ENCODE measurements around the gene SBK1.
"Not testable (repeated sequence)": the region's sequence is repeated elsewhere in the genome, so short reads cannot be mapped to it uniquely, and the experiment has no call there.

The SBK1 gene

DNA sequence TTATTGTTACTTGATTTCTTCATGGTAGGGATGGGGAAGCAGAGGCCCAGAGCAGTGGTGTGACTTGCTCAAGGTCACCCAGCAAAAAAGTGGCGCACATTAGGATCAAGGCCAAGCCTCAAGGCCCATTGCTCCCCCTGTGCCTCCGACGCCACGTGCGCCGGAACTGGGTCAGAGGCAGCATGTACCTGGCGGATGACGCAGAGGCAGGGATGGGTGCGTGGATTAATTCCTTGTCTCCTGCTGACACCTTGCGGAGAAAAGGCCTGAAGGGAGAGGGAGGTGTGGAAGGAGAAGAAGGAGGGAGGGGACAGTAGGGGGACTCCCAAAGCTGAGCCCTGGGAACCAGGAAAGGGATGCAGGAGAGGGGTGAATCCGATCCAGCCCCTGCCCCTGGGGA, 18.5 kb downstream of the SBK1 start:
- DNase-seq, result no peak

DNA sequence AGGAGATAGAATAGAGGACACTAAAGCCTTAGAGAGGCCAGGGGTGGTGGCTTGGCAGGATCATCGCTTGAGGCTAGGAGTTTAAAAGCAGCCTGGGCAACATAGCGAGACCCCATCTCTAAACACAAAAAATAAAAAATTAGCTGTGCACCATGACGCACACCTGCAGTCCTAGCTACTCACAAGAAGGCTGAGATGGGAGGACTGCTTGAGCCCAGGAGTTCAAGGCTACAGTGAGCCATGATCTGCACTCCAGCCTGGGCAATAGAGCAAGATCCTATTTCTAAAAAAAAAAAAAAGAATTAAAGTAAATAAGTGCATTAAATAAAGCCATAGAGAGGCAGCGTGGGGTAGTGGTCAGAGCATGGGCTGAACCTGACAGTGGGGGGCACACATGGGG, 19.1 kb downstream of the SBK1 start:
- no peak for DNase-seq

DNA sequence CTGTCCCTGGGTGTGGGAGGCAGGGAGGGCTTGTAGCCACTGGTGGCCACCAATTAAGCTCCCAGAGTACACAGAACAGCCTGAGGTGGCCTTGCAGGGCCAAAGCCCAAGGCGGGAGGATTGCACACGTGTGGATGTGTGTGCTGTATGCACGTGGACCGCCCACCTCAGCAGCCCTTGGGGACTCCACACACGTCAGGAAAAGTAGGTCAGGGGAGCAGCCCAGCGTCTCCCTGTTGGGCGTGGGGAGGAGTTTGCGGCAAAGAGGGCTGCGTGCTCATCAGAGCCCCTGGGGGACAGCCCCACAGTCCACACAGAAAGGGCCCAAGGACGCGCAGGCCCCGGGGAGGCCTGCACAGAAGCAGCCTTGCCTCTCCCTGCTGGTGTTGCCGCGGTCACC, 19.6 kb downstream of the SBK1 start:
- peak; percentile 52 for DNase-seq

DNA sequence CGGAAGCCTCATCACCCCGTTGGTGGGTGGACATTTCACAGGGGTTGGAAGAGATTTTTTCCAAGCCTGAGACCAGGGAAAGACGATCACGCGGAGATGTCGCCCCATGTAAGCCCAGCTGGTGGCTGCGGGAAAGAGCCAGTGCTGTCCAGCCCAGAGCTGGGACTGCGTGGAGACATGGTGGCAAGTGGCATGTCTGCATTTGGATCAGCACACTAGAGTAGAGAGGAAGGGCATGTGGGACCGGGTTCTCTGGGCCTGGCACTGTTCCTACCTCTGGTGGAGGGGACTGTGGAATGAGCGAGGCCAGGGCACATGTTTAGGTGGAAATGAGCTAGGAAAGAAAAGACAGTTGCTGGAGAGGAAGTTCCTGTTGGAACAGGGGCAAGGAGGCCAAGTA, 20.0 kb downstream of the SBK1 start:
- DNase-seq, result no peak

DNA sequence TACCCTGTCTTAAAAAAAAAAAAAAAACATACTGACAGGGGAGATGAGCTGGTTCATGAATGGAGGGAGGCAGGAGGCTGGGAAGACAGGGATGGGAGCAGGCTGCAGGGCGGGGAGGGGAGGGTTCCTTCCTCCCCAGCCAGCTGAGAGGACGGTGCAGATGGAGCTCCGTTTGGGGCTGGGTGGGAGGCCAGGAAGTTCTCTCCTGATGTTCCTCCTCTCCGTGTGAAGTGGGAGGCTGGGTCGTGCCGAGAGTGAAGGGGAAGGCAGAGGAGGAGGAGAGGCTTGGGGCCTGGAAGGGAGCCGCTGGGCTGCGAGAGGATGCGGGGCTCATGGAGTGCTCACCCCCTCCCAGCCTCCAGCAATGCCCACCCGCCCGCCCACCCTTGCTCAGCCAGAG, 21.3 kb downstream of the SBK1 start:
- DNase-seq, result no peak

DNA sequence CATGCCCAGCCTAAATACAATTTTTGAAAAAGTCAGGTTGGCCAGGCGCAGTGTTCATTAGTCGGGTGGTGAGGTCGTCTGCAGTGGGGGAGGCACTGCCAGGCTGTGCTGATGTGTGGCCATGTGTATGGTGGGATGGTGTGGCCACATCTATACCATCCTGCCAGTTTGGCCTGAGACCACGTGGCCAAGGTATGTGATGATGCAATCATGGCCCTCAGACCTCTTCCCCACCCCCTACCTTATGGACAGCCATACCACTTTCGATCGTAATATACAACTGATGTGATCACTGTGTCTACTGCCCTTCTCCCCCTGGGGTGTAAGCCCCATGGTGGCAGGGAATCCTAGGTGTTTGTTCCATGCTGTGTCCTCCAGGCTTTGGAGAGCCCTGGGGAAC, 23.7 kb downstream of the SBK1 start:
- DNase-seq, result no peak

DNA sequence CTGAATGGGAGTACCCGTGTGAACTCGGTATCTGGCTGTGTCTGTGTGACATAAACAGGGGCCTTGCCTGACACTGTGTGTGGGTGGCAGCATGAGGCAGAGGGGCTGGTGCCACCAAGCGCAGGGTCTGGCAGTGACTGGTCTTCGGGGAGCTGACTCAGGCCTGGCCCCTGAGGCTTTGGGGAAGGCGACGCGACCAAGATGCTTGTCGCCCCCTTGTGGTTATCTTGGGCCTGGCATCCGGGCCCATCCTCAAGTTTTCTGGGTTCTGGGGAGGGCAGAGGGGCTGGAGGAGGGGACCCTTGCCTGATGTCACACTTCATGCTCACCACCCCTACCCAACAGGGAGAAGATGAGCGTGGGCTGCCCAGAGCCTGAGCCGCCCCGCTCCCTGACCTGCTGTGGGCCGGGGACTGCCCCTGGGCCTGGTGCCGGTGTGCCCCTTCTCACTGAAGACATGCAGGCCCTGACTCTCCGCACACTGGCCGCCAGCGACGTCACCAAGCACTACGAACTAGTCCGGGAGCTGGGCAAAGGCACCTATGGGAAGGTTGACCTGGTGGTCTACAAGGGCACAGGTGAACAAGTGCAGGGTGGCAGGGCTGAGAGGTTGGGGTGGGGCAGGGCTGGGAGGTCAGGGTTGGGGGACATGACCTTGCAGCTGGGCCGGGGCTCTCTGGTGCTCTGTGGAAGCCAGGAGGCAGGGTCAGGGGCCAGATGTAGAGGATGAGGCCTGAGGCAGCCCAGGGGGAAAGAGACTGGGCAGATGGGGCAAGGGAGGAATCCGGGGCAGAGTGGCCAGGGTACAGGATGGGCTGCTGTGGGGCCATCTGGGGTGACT, 24.9 kb downstream of the SBK1 start:
- peak; percentile 77 for DNase-seq

DNA sequence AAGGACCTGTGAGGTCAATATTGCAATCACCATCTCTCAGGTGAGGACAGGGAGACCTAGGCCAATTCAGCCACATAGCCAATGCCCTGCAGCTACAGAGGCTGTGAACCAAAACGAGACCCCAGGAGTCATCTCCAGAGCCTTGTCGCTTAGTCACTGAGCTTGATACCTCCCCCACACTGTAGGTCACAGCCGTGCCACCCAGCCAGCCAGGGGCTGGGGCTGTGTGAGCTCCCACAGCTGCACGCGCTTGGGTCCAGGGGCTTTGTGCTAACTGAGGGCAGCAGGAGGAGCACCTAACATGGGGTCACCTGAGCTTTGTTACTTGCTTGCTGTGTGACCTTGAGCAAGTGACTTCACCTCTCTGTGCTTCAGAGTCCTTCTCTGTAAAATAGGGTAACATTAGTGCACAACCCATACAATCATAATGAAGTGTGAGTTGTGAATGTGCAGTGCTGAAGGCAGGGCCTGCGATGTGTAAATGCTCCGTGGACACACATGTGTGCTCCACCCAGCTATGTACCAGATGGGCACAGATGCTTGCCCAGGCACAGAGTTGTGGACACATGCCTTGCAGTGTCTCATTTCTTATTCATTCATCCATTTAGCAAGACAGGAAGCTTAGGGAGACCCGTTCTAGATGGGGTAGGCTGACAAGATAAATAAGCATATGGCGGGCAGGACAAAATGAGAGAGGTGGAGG, 25.9 kb downstream of the SBK1 start:
- DNase-seq, result no peak

DNA sequence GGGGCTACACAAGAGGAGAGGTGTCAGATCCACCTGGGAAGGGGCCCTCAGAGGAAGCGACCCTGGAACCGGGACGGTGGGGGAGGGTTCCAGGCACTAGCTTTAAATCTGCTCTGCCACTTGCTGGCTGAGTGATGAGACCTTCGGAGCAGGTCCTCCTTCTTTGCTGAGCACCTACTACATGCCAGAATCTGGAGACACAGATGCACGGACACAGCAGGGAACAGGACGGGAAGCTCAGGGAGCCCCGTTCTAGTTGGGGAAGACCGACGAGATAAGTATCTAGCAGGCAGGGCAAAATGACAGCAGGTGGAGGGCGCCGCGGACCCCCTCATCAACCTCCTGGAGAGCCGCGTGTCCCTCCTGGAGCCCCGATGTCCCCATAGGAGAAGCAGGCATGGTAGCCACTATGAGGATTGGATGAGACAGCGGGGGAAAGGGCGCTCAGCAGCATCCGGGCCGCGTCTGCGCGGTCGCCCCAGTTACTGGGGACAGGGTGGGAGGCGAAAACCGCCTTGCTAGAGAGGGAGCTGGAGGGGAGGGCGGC, 27.2 kb downstream of the SBK1 start:
- DNase-seq, result no peak

DNA sequence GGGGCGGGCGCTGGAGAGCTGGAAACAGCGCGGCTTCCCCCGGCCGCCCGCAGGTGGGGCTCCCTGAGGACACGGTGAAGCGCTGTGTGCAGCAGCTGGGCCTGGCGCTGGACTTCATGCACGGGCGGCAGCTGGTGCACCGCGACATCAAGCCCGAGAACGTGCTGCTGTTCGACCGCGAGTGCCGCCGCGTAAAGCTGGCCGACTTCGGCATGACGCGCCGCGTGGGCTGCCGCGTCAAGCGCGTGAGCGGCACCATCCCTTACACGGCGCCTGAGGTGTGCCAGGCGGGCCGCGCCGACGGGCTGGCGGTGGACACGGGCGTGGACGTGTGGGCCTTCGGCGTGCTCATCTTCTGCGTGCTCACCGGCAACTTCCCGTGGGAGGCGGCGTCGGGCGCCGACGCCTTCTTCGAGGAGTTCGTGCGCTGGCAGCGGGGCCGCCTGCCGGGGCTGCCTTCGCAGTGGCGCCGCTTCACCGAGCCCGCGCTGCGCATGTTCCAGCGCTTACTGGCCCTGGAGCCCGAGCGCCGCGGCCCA, 27.8 kb downstream of the SBK1 start:
- DNase-seq, result no peak

DNA sequence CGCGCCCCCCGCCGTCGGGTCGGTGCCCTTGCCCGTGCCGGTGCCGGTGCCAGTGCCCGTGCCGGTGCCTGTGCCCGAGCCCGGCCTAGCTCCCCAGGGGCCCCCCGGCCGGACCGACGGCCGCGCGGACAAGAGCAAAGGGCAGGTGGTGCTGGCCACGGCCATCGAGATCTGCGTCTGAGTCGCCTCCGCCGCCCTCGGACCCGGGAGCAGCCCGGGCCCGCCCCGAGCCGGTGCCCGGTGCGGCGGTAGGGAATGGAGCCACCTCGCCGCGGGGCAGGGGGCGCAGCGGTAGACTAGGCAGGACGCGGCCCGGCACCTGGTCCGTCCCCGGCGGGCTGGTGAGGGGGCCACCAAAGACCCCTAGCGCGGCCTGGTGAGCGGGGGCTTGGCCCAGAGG, 28.4 kb downstream of the SBK1 start:
- DNase-seq, result no peak

DNA sequence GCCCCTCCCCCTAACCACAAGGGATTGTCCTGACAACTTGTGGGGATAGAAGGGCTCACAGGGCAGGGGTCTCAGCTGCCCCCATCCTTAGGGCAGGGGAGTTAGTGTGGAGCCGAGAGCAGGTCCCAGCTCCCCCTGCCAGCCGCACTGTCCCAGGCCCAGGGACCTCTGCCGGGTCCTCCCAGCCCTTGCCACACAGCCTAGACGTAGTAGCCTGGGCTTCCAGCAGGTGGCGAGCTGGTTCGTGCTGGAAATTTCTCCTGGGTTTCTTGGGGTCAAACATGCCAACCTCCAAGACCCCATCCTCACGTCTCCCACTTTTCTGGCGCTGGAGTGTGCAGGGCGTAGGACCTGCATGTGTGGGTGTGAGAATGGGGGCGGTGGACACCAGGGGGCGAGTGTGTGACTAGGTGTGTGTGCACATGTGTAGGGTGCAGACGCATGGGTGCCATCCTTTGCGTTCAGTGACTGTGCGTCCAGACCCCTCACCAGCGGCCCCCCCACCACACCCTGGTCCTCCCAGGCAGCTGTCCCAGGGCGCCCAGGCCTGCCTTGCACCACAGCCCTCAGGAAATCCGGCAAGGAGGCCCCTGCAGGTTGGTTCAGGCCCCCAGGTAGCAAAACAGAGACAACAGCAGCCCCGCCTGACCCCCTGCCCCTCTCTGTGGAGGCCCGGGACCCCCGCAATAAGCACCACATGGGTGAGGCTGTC, 29.5 kb downstream of the SBK1 start:
- DNase-seq, result peak; percentile 54

DNA sequence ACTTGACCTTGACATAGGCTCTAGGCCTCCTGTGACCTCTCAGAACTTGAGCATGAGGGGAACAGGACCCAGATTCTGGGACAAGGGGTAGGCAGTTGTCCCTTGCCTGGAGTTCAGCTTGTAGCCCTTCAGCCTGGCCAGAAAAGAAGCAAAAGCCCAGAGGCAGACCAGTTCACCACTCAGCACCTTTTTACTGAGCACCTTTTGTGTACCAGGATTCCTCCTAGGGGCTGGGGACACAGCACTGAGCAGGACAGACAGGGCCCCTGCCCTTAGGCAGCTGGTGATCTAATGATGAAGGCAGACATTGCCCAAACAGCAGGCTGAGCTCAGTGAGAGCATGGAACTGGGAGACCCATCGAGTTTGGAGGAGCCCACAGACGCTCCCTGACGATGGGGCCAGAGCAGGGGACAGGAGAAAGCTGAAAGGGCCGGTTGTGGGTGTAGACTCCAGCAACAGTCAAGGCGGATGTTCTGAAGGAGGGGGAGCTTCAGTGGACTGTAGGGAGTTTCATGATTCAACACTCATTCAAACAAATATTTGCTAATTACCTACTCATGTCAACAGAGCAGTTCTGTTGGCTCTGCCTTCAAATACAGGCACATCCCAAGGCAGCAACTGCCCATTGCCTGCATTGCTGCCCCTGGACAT, 32.0 kb downstream of the SBK1 start:
- no peak for DNase-seq

DNA sequence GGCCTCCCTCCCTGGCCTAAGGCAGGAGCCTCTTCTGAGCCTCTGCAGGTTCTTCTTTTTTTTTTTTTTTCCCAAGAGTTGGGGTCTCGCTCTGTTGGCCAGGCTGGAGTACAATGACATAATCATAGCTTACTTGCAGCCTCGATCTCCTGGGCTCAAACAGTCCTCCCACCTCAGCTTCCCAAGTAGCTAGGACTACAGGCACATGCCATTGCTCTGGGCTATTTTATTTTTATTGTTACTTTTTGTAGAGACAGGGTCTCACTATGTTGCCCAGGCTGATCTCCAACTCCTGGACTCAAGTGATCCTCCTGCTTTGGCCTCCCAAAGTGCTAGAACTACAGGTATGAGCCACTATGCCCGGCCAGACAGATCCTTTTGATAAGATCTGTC, 32.6 kb downstream of the SBK1 start:
- DNase-seq, result no peak

DNA sequence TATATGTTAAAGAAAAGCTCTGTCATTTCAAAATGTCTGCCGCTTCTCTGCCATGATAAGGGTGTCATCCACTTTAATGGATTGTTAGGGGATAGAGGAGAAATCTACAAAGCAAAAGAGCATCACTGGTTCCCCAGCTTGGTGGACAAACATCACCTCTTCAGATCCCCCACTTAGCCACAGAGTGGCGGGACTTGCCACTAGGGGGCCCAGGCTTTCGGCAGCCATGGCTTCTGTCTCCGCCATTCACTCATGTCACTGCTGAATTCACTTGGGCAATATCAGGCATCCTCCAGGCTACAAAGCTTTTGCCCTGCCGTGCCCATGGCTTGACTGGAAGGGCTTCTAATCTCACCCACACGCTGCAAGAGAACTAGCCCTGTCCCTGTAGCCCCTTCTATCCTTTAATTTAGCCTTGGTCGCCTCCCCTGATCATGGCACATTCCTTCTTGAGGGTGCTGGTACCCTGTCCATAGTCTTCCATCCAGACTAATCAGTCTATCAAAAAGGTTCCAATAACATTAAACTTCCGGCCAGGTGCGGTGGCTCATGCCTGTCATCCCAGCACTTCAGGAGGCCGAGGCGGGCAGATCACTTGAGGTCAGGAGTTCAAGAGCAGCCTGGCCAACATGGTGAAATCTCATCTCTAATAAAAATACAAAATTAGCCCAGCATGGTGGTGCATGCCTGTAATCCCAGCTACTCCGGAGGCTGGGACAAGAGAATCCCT, 34.7 kb downstream of the SBK1 start:
- DNase-seq, result peak; percentile 64

DNA sequence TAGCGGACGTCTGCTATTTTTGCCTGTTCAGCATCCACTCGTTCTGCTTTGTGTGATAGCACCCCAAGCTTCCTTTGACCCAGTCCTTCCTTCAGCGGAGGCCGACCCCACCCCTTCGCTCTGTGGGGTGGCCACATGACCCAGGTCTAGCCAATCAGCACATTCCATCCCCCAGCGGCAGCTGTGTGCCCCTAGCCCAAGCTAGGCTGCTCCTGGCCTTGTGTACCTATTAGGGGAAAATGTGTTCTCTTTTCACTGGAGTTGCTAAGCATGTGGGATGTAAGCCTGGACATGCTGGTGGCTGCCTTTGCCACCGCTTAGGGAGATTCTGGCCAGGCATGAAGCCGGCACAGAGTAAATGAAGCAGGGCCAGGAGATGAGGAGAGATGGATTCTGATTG, 37.9 kb downstream of the SBK1 start:
- DNase-seq, result peak; percentile 63

DNA sequence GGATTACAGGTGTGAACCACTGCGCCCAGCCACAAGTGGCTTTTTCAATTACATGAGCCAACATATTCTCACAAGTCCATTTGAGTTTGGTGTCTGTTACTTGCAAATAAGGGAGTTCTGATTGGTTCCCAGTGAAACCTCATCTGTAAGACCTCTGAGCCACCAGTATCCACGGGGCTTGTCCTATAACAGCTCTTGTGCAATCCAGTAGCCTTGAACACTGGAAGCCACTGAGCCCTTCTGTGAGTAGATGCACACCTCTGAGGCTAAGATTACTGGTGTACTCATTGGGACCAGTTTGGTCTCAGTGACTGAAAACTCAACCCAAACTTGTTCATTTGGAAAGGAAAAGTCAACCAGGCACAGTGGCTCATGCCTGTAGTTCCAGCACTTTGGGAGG, 38.7 kb downstream of the SBK1 start:
- DNase-seq, result not testable (repeated sequence)

DNA sequence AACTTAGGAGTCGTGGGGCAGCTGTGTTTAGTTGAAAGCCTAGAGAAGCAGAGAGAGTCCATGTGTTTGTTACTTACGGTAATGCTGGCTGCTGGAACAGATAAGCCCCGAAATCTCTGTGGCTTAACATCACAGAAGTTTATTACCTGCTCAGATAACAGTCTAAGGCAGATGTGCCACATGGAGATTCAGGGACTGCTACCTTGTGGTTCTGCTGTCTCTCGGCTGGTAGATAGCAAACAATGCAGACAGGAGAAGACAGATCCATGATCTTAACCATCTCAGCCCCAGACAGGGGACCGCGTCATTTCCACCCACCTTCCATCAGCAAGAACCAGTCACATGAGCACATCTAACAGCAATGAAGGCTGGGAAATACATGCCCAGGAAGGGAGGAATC, 40.3 kb downstream of the SBK1 start:
- not testable (repeated sequence) for DNase-seq

DNA sequence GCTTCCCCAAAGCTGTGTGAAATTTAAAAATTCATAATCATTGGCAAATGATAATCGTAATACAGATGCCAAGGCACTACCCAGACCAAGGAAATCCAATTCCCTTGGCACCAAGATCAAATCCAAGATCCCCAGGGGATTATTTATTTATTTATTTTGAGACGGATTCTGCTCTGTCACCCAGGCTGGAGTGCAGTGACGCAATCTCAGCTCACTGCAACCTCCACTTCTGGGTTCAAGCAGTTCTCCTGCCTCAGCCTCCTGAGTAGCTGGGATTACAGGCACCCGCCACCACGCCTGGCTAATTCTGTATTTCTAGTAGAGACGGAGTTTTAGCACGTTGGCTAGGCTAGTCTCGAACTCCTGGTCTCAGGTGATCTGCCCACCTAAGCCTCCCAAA, 43.4 kb downstream of the SBK1 start:
- not testable (repeated sequence) for DNase-seq

DNA sequence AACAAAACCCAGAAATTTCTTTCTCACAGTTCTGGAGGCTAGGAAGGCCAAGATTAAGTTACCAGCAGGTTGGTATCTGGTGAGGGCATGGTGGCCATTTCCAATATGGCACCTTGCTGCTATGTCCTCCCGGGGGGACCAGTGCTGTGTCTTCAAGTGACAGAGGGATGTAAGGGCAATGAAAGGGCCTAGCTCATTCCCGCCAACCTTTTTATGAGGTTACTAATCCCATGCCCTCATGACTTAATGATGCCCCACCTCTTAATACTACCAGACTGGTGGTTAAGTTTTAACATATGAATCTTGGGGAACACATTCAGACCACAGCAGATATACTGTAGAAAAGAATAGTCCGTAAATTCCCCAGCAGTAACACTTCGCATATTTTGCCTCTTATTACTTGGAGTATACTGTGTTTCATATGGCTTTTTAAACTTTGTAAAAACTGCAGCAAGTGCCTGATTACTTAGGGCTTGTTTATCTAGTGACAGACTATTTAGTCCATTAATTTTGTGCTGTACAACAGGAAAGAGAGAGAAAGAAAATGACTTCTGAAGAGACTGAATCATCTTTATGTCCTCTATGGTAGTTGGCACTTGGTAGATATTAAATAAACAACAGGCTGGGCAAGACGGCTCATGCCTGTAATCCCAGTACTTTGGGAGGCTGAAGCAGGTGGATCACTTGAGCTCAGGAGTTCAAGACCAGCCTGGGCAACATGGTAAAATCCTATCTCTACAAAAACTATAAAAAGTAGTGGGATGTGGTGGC, 44.8 kb downstream of the SBK1 start:
- DNase-seq, result not testable (repeated sequence)

DNA sequence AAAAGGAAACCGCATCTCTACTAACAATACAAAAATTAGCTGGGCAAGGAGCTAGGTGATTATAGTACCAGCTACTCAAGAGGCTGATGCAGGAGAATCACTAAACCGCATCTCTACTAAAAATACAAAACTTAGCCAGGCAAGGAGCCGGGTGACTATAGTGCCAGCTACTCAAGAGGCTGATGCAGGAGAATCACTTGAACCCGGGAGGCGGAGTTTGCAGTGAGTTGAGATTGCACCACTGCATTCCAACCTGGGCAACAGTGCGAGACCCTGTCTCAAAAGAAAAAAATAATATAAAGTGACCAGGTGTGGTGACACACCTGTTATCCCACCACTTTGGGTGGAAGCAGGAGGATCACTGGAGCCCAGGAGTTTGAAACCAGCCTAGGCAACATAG, 45.9 kb downstream of the SBK1 start:
- not testable (repeated sequence) for DNase-seq

All from retina (tissue), 1 donor.